Fibroblast of the conjunctiva (primary cell): ENCODE data around the gene ADGRG3.
A peak's percentile ranks its signal among the peaks of the same experiment; 100 is the strongest.

Experiments used
- DNase-seq: peaks from one replicate; pipeline ENCODE4 v3.0.0-alpha.2; 2010; ENCODE audit warnings: low read depth

Gene ADGRG3

GRCh38 chr16:57646388-57647039, 21.6 kb upstream of the ADGRG3 start:
- DNase-seq = no peak

DNA sequence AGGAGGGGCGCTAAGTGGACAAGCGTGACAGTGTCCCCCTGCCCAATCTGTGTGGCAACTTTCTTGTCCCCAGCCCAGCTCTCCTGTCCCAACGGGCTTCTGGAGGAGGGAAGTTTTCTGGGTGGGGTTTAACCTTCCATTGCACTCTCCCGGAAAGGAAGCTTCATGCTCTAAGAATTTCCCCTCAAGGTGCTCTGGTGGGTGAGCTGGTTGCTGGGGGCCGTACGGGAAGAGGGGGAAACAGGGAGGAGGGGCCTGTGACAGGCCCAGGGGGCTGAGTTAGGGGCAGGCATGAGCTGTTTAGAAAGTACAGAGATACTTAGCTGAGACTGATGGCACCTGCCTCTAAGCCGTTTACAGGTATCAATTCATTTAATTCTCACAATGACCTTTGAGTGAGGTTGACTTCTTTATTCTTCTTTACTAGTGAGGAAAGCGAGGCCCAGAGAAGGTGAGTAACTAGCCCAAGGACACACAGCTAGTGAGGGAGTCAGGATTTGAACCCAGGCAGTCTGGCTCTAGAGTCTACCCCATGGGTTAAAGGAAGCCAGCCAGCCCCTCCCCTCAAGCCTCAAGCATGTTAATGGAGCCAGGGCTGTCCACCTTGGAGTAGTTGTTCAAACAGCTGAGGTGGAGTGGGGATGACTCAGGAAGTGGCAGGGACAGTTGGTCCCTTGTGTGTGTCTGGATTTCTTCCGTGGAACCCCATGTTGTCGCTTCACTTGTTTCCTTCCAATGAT, 20.8 kb upstream of the ADGRG3 start:
- no peak for DNase-seq

- no peak for DNase-seq
Measured at GRCh38 chr16:57648125-57648524, 20.0 kb upstream of the ADGRG3 start.

GRCh38 chr16:57648581-57649442, 19.3 kb upstream of the ADGRG3 start:
- peak; percentile 50 for DNase-seq

DNA sequence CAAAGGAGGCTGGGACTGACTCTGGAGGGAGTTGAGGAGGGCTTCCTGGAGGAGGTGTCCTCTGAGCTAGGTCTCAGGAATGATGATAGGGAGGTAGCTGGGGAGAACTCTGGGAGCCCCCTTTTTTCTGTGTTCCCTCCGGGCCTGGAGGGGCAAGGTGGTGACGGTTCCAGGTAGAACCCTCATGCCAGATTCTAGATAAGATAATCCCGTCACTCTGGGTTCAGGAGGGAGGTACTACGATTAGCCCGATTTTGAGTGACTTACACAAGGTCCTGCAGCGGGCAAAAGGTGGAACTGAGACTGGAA, 18.7 kb upstream of the ADGRG3 start:
- DNase-seq = no peak

- DNase-seq = no peak
Measured at GRCh38 chr16:57649846-57650245, 18.3 kb upstream of the ADGRG3 start.

GRCh38 chr16:57651344-57652333, 16.5 kb upstream of the ADGRG3 start:
- no peak for DNase-seq

GRCh38 chr16:57652695-57653471, 15.2 kb upstream of the ADGRG3 start:
- no peak for DNase-seq

DNA sequence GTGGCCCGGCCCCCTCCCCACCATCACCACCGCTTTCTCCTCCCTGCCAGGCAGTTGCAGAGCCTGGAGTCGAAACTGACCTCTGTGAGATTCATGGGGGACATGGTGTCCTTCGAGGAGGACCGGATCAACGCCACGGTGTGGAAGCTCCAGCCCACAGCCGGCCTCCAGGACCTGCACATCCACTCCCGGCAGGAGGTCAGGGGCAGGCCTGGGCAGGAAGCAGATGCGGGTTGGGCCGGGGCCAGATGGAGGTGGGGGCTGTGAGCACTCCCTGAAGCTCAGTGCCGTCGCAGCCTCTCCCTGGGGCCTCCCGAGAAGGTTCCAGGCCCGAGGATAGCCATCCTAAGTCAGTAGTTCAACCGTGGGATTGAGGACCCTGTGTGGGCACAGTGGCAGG, 14.2 kb upstream of the ADGRG3 start:
- no peak for DNase-seq

DNA sequence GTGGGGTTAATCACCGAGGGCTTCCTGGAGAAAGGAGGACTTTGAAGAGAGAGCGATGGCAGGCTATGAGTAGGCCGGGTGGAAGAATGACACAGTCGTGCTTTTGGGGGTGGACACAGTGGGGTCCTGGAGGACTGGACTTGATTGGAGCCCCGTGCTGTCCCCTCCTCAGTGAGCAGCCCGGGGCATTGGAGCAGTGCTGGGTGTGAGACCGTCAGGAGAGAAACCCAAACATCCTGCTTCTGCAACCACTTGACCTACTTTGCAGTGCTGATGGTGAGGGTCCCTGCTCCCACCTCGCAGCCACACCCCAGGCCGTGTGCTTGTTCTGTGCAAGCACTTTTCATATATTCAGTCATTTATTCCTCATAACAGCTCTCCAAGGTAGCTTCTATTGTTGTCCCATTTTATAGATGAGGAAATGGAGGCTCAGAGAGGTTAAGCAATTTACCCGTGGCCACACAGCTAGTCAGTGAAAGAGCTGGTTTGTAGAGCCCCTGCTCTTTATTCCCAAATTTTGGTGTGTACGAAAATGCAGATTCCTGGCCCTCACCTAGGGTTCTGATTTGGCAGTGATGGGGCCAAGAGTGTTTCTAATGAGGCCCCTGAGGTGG, 11.7 kb upstream of the ADGRG3 start:
- DNase-seq = no peak

DNA sequence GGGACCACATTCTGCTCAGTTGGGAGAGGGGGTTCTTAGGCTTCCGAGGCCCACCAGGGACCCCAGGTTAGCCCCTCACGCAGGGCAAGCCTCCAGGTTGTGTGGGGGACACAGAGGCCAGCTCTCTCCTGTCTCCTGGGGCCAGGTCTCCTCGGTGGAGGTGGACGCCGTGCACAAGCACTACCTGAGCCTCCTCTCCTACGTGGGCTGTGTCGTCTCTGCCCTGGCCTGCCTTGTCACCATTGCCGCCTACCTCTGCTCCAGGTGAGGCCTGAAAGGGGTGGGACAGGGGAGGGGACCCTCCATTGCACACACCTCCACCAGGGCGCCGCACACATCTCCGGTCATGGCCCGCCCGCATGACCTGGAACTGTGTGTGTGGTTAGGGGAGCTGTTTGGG, 10.9 kb upstream of the ADGRG3 start:
- no peak for DNase-seq

- DNase-seq = no peak
Measured at GRCh38 chr16:57658130-57658877, 9.8 kb upstream of the ADGRG3 start.

GRCh38 chr16:57658878-57659674, 9.0 kb upstream of the ADGRG3 start:
- DNase-seq = no peak

- no peak for DNase-seq
Measured at GRCh38 chr16:57660715-57661463, 7.2 kb upstream of the ADGRG3 start.

DNA sequence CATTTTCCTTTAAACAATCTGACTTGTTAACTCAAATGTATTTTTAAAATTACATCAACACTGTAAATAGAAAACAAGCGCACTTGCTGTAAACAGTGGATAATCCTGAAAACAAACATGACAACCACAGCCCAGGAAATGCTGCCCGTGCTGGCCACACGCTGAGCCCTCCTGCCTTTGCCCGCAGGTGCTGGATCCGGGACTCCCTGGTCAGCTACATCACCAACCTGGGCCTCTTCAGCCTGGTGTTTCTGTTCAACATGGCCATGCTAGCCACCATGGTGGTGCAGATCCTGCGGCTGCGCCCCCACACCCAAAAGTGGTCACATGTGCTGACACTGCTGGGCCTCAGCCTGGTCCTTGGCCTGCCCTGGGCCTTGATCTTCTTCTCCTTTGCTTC, 6.6 kb upstream of the ADGRG3 start:
- no peak for DNase-seq

- DNase-seq = no peak
Measured at GRCh38 chr16:57661936-57662906, 5.9 kb upstream of the ADGRG3 start.

DNA sequence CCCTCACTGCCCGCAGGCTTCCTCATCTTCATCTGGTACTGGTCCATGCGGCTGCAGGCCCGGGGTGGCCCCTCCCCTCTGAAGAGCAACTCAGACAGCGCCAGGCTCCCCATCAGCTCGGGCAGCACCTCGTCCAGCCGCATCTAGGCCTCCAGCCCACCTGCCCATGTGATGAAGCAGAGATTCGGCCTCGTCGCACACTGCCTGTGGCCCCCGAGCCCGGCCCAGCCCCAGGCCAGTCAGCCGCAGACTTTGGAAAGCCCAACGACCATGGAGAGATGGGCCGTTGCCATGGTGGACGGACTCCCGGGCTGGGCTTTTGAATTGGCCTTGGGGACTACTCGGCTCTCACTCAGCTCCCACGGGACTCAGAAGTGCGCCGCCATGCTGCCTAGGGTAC, 4.7 kb upstream of the ADGRG3 start:
- no peak for DNase-seq
